Gastroesophageal sphincter (tissue), 4 donors: Measurements from ENCODE around the gene COLEC12. TPM values are rescaled to one million over a fixed set of nuclear protein-coding genes. Genes with fewer than 3 reads are reported as not detected.

Experiments used
- ATAC-seq: fragments of 150-250 bp; one replicate; pipeline ENCODE4 v1.9.1; 2016; ENCODE audit warnings: mild to moderate bottlenecking, moderate library complexity
- H3K27ac ChIP-seq, 4 donors: fragments of 200-600 bp; sonication (generic) in 3 of 4; 1 replicate in 3 of 4; 2 replicates in 1 of 4; pipeline ENCODE4 v1.5.1; 2016 to 2019
- H3K27me3 ChIP-seq: fragments of 200-600 bp; sonication (generic); one replicate; pipeline ENCODE4 v1.5.1; 2019
- H3K36me3 ChIP-seq, 2 donors: fragments of 200-600 bp; sonication (generic); one replicate each; pipeline ENCODE4 v1.5.1; 2019; ENCODE audit warnings: control low read depth in 1 of 2
- H3K4me1 ChIP-seq, 3 donors: fragments of 200-600 bp; sonication (generic); 1 replicate in 2 of 3; 2 replicates in 1 of 3; pipeline ENCODE4 v1.5.1; 2016 to 2019; ENCODE audit warnings: control low read depth in 2 of 3
- H3K4me3 ChIP-seq, 2 donors: fragments of 200-600 bp; sonication (generic); one replicate each; pipeline ENCODE4 v1.5.1; 2019; ENCODE audit warnings: mild to moderate bottlenecking in 1 of 2, moderate library complexity in 1 of 2
- H3K9me3 ChIP-seq, 3 donors: fragments of 200-600 bp; sonication (generic); one replicate each; pipeline ENCODE4 v1.5.1; 2017 to 2019; ENCODE audit warnings: control low read depth in 2 of 3
- EP300 ChIP-seq: sonication (generic); formaldehyde crosslinking; IDR thresholded peaks from one replicate; pipeline ENCODE4 v1.6.1; 2017; ENCODE audit warnings: antibody characterized with exemption, mild to moderate bottlenecking
- POLR2A ChIP-seq, 2 donors: fragments of 450-650 bp; IDR thresholded peaks; one replicate each; pipeline ENCODE4 v1.6.1; 2017; ENCODE audit warnings: antibody characterized with exemption in 2 of 2, mild to moderate bottlenecking in 2 of 2, moderate library complexity in 1 of 2
- POLR2AphosphoS5 ChIP-seq: sonication (generic); formaldehyde crosslinking; IDR thresholded peaks from one replicate; pipeline ENCODE4 v1.6.1; 2017; ENCODE audit warnings: antibody characterized with exemption
- WGBS, 2 donors: methylation state at CpG; one replicate each; pipeline ENCODE4 v1.1.5; 2018; ENCODE audit warnings: low coverage in 1 of 2; 5-methylcytosine and 5-hydroxymethylcytosine counted together
- total RNA-seq, 4 donors: library from RNA; depleted of rRNA; stranded (reverse); fragments of >200 nt; gene quantifications; one replicate each; pipeline ENCODE4 v1.1.0, GENCODE V29; 2016
- TF ChIP-seq, protein P1 (sequence below), 4 experiments: fragments of 200-600 bp in 2 of 4; fragments of 450-650 bp in 2 of 4; sonication (generic) in 1 of 4; IDR thresholded peaks; one replicate each; pipeline ENCODE4 v1.5.1; 2017 to 2019; ENCODE audit warnings: antibody characterized with exemption in 4 of 4, mild to moderate bottlenecking in 2 of 4, moderate library complexity in 2 of 4

The COLEC12 gene
- total RNA-seq, 4 donors from 2014 or later: 21.2 to 40.1 (median 37.1) TPM

DNA sequence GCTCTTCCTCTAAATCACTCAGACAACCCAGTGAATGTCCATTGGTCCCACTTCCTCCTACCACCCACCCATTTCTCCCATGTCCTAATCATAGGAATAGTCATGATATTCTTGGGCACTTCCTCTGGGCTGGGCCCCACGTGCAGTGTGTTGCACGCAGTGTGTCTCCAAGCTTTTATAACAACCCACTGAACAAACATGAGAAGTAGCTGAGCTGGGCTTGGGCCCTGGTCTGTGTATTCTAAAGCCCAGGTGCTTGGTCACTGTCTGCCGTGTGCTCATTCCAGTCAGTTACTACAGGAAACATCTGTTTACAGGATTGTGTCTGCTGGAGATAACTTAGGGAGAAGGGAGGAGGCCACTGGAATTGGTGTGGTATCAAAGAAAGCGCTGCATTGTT is 168.5 kb downstream of the COLEC12 start:
- H3K36me3 ChIP-seq: peaks cover 0 to 24% of the 10 kb centered on the region in 2 donors
- peak overlapping the region in 2 of 4 donors; percentile 5 to 9 for H3K27ac ChIP-seq
- no peak overlapping the region for H3K4me3 ChIP-seq
- no peaks in the 10 kb centered on the region for H3K27me3 ChIP-seq
- no peaks in the 10 kb centered on the region for H3K9me3 ChIP-seq
- H3K4me1 ChIP-seq: peaks cover 0 to 18% (median 0%) of the 10 kb centered on the region in 3 donors
- WGBS, 2 donors: 65% methylated on average over 2 of the region's 4 CpGs; no CpG with 5 or more reads in 1 of the 2 donors
- ATAC-seq: peak; percentile 51
- TF ChIP-seq EP300 (no peak), POLR2A (IDR thresholded peaks at IDR 0.05) (no peak)

DNA sequence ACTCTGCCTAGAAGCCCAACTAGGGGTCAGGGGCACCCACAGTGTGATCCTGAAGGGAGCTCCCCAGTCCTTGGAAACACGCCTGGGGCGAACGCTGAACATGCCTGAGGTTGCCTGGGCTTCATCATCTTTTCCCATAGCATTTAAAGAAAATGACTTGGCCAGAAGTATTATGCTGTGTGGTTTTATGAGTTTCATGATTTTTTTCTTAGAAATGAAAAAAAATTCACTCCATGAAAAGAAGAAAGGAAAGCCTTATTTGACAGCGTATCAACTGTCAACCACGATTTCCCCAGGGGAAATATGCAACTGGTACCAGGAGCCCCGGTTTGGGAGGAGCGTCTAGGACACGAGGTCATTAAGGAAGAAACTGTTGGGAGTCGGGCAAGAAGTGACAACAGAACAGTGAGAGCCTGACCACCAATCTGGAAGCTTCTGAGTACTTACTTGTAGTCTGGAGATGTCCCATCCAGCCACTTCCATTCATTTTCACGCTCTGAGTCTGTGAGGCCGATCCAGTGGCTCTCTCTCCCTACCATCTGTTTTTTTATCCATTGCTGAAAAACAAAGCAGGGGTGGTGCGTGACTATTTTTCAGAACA is 169.2 kb downstream of the COLEC12 start:
- Histone ChIP-seq H3K4me3 (no peak overlapping the region), H3K27ac (peak overlapping the region in 1 of 4 donors; percentile 9), H3K27me3 (no peaks in the 10 kb centered on the region), H3K9me3 (no peaks in the 10 kb centered on the region), H3K4me1 (peaks cover 0 to 18% (median 0%) of the 10 kb centered on the region in 3 donors), H3K36me3 (peaks cover 0 to 24% of the 10 kb centered on the region in 2 donors)
- TF ChIP-seq, protein P1, sequence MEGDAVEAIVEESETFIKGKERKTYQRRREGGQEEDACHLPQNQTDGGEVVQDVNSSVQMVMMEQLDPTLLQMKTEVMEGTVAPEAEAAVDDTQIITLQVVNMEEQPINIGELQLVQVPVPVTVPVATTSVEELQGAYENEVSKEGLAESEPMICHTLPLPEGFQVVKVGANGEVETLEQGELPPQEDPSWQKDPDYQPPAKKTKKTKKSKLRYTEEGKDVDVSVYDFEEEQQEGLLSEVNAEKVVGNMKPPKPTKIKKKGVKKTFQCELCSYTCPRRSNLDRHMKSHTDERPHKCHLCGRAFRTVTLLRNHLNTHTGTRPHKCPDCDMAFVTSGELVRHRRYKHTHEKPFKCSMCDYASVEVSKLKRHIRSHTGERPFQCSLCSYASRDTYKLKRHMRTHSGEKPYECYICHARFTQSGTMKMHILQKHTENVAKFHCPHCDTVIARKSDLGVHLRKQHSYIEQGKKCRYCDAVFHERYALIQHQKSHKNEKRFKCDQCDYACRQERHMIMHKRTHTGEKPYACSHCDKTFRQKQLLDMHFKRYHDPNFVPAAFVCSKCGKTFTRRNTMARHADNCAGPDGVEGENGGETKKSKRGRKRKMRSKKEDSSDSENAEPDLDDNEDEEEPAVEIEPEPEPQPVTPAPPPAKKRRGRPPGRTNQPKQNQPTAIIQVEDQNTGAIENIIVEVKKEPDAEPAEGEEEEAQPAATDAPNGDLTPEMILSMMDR (IDR thresholded peaks at IDR 0.05): no peak
- TF ChIP-seq EP300: no peak
- TF ChIP-seq POLR2A (IDR thresholded peaks at IDR 0.05): no peak
- TF ChIP-seq POLR2AphosphoS5: no peak
- ATAC-seq: no peak
- WGBS, 2 donors: 45 to 58% methylated on average over 9 of the region's 12 CpGs

DNA sequence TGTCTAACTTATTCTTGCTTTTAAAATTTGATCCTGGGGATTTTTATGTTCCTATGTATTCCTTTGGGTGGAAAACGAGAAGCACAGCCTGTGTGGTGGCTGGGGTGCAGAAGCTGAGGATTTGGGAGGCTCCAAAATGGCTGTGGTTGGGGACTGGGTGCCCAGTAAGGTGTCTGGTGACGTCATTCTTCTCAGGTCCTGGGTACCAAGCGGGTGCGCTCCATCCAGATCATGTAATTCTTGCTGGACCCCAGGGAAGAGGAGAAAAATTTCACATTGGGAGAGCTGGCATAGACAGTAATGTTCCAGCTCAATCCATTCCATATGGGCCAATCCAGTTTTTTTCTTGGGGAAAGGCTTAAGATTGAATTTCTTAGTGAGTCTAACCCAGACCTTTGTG is 171.6 kb downstream of the COLEC12 start:
- Histone ChIP-seq H3K27ac (no peak overlapping the region), H3K36me3 (peaks cover 0 to 16% of the 10 kb centered on the region in 2 donors), H3K9me3 (no peaks in the 10 kb centered on the region), H3K4me1 (peaks cover 0 to 20% (median 0%) of the 10 kb centered on the region in 3 donors), H3K4me3 (no peak overlapping the region), H3K27me3 (no peaks in the 10 kb centered on the region)
- ATAC-seq: no peak
- TF ChIP-seq, protein P1 (IDR thresholded peaks at IDR 0.05): no peak
- TF ChIP-seq POLR2A (IDR thresholded peaks at IDR 0.05) (no peak), POLR2AphosphoS5 (no peak), EP300 (no peak)
- WGBS, 2 donors: 94% methylated on average over 3 of the region's 4 CpGs; no CpG with 5 or more reads in 1 of the 2 donors

DNA sequence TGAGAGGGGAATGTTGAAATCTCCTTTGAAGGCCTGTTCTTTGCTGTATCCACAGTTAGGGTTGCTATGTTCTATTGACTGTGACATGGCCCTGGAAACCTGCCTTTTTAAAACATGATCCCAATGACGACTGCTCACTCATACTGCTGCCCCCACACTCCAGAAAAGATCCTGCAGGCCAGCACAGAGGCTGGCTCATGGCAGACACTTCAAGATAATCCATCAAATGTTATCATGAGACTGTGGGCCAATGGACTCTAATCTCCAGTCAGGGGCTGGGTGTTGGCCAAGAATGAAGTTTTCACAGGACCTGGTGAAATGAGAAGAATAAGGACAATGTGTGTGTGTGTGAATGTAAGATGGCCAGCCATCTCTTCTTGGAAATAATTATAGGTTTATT is 173.7 kb downstream of the COLEC12 start:
- 20 to 29% methylated on average over 1 of the region's 1 CpG for WGBS, 2 donors
- H3K27ac ChIP-seq: no peak overlapping the region
- TF ChIP-seq POLR2A (IDR thresholded peaks at IDR 0.05) (no peak), EP300 (no peak), POLR2AphosphoS5 (no peak)
- TF ChIP-seq, protein P1 (IDR thresholded peaks at IDR 0.05): no peak
- no peaks in the 10 kb centered on the region for H3K27me3 ChIP-seq
- H3K4me1 ChIP-seq: peaks cover 8 to 21% (median 11%) of the 10 kb centered on the region in 3 donors
- H3K4me3 ChIP-seq: no peak overlapping the region
- H3K36me3 ChIP-seq: peaks cover 0 to 16% of the 10 kb centered on the region in 2 donors
- H3K9me3 ChIP-seq: no peaks in the 10 kb centered on the region
- no peak for ATAC-seq

DNA sequence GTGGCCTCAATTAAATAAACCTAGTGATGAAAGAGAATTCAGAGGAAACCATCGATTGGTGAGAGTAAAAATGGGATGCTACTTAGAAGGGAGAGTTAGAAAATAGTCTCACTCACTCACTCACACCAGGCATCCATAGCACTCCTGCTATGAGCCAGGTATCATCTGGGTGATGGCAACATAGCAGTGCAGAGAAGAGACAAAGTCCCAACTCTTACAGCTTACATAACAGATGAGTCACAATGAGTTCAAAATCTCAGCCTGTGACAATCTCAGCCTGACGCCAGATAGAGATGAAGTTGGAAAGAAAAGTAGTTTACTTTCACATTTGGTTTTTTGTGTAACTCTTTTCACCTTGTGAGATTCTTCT is 177.3 kb downstream of the COLEC12 start:
- Histone ChIP-seq H3K27ac (peak overlapping the region in 2 of 4 donors; percentile 47 to 49), H3K4me1 (peaks cover 8 to 30% (median 11%) of the 10 kb centered on the region in 3 donors), H3K4me3 (no peak overlapping the region), H3K9me3 (no peaks in the 10 kb centered on the region), H3K36me3 (no peaks in the 10 kb centered on the region), H3K27me3 (no peaks in the 10 kb centered on the region)
- TF ChIP-seq POLR2AphosphoS5: peak; percentile 11
- no peak for TF ChIP-seq POLR2A (IDR thresholded peaks at IDR 0.05)
- 39 to 80% methylated on average over 1 to 2 of the region's 2 CpGs for WGBS, 2 donors
- peak; percentile 81 for ATAC-seq

DNA sequence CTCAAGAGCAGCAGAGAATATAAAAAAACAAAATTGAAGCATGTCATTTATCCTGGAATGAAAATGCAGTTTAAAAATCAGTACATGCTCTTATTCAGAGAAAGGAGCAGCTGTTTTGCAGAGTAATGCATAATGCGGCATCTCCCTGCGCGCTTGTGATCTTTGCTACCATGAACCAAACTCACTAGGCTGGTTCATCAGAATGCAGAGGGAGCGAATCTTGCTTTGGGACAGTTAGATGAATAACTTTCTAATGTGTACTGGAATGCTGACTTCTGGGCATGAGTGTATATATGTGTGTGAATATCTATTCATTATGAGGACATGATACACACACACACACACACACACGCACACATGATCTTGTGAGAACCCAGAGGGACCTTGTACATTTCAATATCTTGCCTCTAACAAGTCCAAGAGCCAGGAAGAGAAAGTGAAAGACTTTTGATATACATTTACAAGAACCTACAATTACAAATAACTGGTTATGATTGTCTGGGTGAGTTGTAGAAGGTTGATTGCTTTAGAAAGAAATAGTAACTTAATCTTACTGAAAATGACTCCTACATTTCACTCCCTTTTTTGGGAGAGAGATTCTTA is 178.5 kb downstream of the COLEC12 start:
- TF ChIP-seq, protein P1 (IDR thresholded peaks at IDR 0.05): no peak
- TF ChIP-seq POLR2AphosphoS5 (no peak), EP300 (no peak), POLR2A (IDR thresholded peaks at IDR 0.05) (no peak)
- ATAC-seq: no peak
- H3K4me1 ChIP-seq: peaks cover 8 to 30% (median 11%) of the 10 kb centered on the region in 3 donors
- no peak overlapping the region for H3K4me3 ChIP-seq
- no peaks in the 10 kb centered on the region for H3K27me3 ChIP-seq
- H3K27ac ChIP-seq: peak overlapping the region in 3 of 4 donors; percentile 14 to 49 (median 47)
- H3K9me3 ChIP-seq: no peaks in the 10 kb centered on the region
- WGBS, 2 donors: 79 to 83% methylated on average over 5 of the region's 5 CpGs
- no peaks in the 10 kb centered on the region for H3K36me3 ChIP-seq
